A673 (cell line): ENCODE measurements around the gene SMARCD2. TPM values are rescaled to one million over a fixed set of nuclear protein-coding genes. Genes with fewer than 3 reads are reported as not detected.

Experiments
- BruUV-seq: library from RNA; stranded (reverse); fragments of 400-500 nt; replicated peaks from 2 replicates; lab custom pipeline; 2021; lab: Mats Ljungman, UMichigan
- CTCF ChIA-PET: fragments of 300-600 bp; sonication (Branson Sonifier 250); formaldehyde crosslinking; loops from one replicate; lab custom pipeline; 2022; ENCODE audit warnings: antibody characterized with exemption; lab: Charles Lee
- POLR2A ChIA-PET: fragments of 300-600 bp; sonication (Branson Sonifier 250); formaldehyde crosslinking; loops from one replicate; lab custom pipeline; 2022; ENCODE audit warnings: antibody characterized with exemption; ENCODE audit not compliant: low non-redundant PET; lab: Charles Lee
- DNase-seq: peaks from one replicate; pipeline ENCODE4 v3.0.0-alpha.2; 2015; ENCODE audit warnings: low spot score
- H3K27ac ChIP-seq: fragments of 200-600 bp; sonication (generic); 2 replicates; pipeline ENCODE4 v1.5.1; 2016; ENCODE audit warnings: mixed run types, low read depth, mild to moderate bottlenecking, mixed read lengths, antibody characterized with exemption, low read length; ENCODE audit not compliant: poor library complexity, severe bottlenecking
- H3K27me3 ChIP-seq: fragments of 200-600 bp; sonication (generic); replicated peaks from 2 replicates; pipeline ENCODE4 v1.6.1; 2017; ENCODE audit warnings: mixed run types, low read depth, mild to moderate bottlenecking, mixed read lengths, antibody characterized with exemption, low read length; ENCODE audit not compliant: insufficient read depth, poor library complexity
- H3K36me3 ChIP-seq: fragments of 200-600 bp; sonication (generic); 2 replicates; pipeline ENCODE4 v1.6.1; 2016; ENCODE audit warnings: mixed run types, mild to moderate bottlenecking, mixed read lengths, antibody characterized with exemption, low read length; ENCODE audit not compliant: insufficient read depth, poor library complexity, severe bottlenecking
- H3K4me1 ChIP-seq: fragments of 200-600 bp; sonication (generic); 2 replicates; pipeline ENCODE4 v1.6.1; 2017; ENCODE audit warnings: mixed run types, mild to moderate bottlenecking, mixed read lengths, antibody characterized with exemption, low read length; ENCODE audit not compliant: insufficient read depth, poor library complexity, severe bottlenecking
- H3K4me3 ChIP-seq: fragments of 200-600 bp; sonication (generic); 2 replicates; pipeline ENCODE4 v1.5.1; 2016; ENCODE audit warnings: low read depth, mixed run types, mild to moderate bottlenecking, mixed read lengths, low read length; ENCODE audit not compliant: poor library complexity, severe bottlenecking
- H3K9me3 ChIP-seq: fragments of 200-600 bp; sonication (generic); 2 replicates; pipeline ENCODE4 v1.6.1; 2016; ENCODE audit warnings: mixed run types, low read depth, mild to moderate bottlenecking, mixed read lengths, antibody characterized with exemption, low read length; ENCODE audit not compliant: poor library complexity, severe bottlenecking
- CTCF ChIP-seq: fragments of 300-800, 200-600 bp; sonication (generic); conservative IDR thresholded peaks from 2 replicates; pipeline ENCODE4 v1.5.1; 2017; ENCODE audit warnings: low read depth, mild to moderate bottlenecking, antibody characterized with exemption, low read length, moderate library complexity, mixed read lengths
- EZH2 ChIP-seq: fragments of 200-600 bp; sonication (generic); IDR thresholded peaks from 2 replicates; pipeline ENCODE4 v1.6.1; 2017; ENCODE audit warnings: borderline replicate concordance, low read depth, mild to moderate bottlenecking, mixed read lengths, antibody characterized with exemption, low read length; ENCODE audit not compliant: poor library complexity, severe bottlenecking
- intact Hi-C: fragments of 100-400 bp; cut with micrococcal nuclease; formaldehyde crosslinking; loops from one replicate; pipeline ENCODE4 v1.10.0; 2022; ENCODE audit not compliant: unreplicated experiment
- total RNA-seq: library from RNA; stranded (reverse); gene quantifications from 2 replicates; pipeline ENCODE4 v1.2.3, GENCODE V29; 2021

Gene SMARCD2
- total RNA-seq, 1 experiment from 2014 or later: 71.9 TPM

- H3K4me3 ChIP-seq: no peak overlapping the region
- no peak for TF ChIP-seq CTCF
- DNase-seq: no peak
- H3K36me3 ChIP-seq: peaks cover 51% of the 10 kb centered on the region
- H3K27ac ChIP-seq: no peak overlapping the region
- no peaks in the 10 kb centered on the region for H3K27me3 ChIP-seq
- ChIA-PET POLR2A (no interaction called here), CTCF (no interaction called here)
- intact Hi-C loops: no loop called here
- H3K9me3 ChIP-seq: no peaks in the 10 kb centered on the region
- H3K4me1 ChIP-seq: no peaks in the 10 kb centered on the region
- no TSS peak for BruUV-seq
These were observed 56.9 kb downstream of the SMARCD2 start for GRCh38 chr17:63785556-63785955.

- Histone ChIP-seq H3K27ac (no peak overlapping the region), H3K4me3 (no peak overlapping the region), H3K4me1 (no peaks in the 10 kb centered on the region), H3K9me3 (no peaks in the 10 kb centered on the region), H3K27me3 (no peaks in the 10 kb centered on the region), H3K36me3 (peaks cover 42% of the 10 kb centered on the region)
- no peak for DNase-seq
- ChIA-PET CTCF (no interaction called here), POLR2A (no interaction called here)
- intact Hi-C loops: loop anchor here (5.0 kb wide), 1 partner anchor 34 kb away; no protein-coding TSS in a partner anchor
- TF ChIP-seq CTCF (no peak), EZH2 (no peak)
- no TSS peak for BruUV-seq
These were observed 59.0 kb downstream of the SMARCD2 start for GRCh38 chr17:63783522-63783921.

Other genes starting within 250 kb of the SMARCD2 start
- 38.7 and 39.0 TPM in 2 replicates for gene TACO1, start 241.8 kb downstream of the SMARCD2 start, total RNA-seq
- gene MAP3K3, start 220.3 kb downstream of the SMARCD2 start, total RNA-seq: 25.9 and 27.8 TPM in 2 replicates
- gene LIMD2, start 142.6 kb downstream of the SMARCD2 start, total RNA-seq: 119 and 127 TPM in 2 replicates
- 56.3 and 62.8 TPM in 2 replicates for gene STRADA, start 100.9 kb downstream of the SMARCD2 start, total RNA-seq
- 91.9 and 104 TPM in 2 replicates for gene CCDC47, start 69.1 kb downstream of the SMARCD2 start, total RNA-seq
- 148 and 149 TPM in 2 replicates for gene DDX42, start 68.5 kb downstream of the SMARCD2 start, total RNA-seq
- gene PSMC5, start 15.3 kb downstream of the SMARCD2 start, total RNA-seq: 302 and 305 TPM in 2 replicates
- gene FTSJ3, start 15.0 kb downstream of the SMARCD2 start, total RNA-seq: 81.0 and 90.4 TPM in 2 replicates
- not detected in 2 replicates for gene CSH2, start 31.0 kb upstream of the SMARCD2 start, total RNA-seq
- gene GH2, start 39.3 kb upstream of the SMARCD2 start, total RNA-seq: not detected in 2 replicates
- gene CSH1, start 53.9 kb upstream of the SMARCD2 start, total RNA-seq: not detected in 2 replicates
- not detected in 2 replicates for gene CSHL1, start 68.6 kb upstream of the SMARCD2 start, total RNA-seq
- gene GH1, start 76.2 kb upstream of the SMARCD2 start, total RNA-seq: not detected in 2 replicates
- 0.39 and 0.72 TPM in 2 replicates for gene CD79B, start 89.6 kb upstream of the SMARCD2 start, total RNA-seq
- gene SCN4A, start 130.2 kb upstream of the SMARCD2 start, total RNA-seq: 0.56 and 0.79 TPM in 2 replicates
- 0.37 TPM in 1 of 2 replicates, not detected in the other for gene PRR29, start 155.7 kb upstream of the SMARCD2 start, total RNA-seq
- gene ICAM2, start 177.9 kb upstream of the SMARCD2 start, total RNA-seq: 0.99 and 1.2 TPM in 2 replicates